Thyroid gland (tissue), 4 donors: Measurements from ENCODE around the gene IFNA10. TPM values are rescaled to one million over a fixed set of nuclear protein-coding genes. Genes with fewer than 3 reads are reported as not detected.
"Not testable (repeated sequence)": the region's sequence is repeated elsewhere in the genome, so short reads cannot be mapped to it uniquely, and the experiment has no call there.

Source experiments
- DNase-seq, 2 donors: peaks; one replicate each; pipeline ENCODE4 v3.0.0-alpha.2; 2019
- H3K27ac ChIP-seq, 3 donors: fragments of 200-600 bp; sonication (generic); 1 replicate in 2 of 3; 2 replicates in 1 of 3; pipeline ENCODE4 v1.5.1; 2016 to 2019; ENCODE audit warnings: mild to moderate bottlenecking in 1 of 3, moderate library complexity in 1 of 3
- H3K27me3 ChIP-seq: fragments of 200-600 bp; sonication (generic); one replicate; pipeline ENCODE4 v1.5.1; 2019
- H3K36me3 ChIP-seq, 2 donors: fragments of 200-600 bp; sonication (generic); one replicate each; pipeline ENCODE4 v1.5.1; 2016 to 2019
- H3K4me1 ChIP-seq, 2 donors: fragments of 200-600 bp; sonication (generic); one replicate each; pipeline ENCODE4 v1.5.1; 2017 to 2019
- H3K4me3 ChIP-seq, 3 donors: fragments of 200-600 bp; sonication (generic); replicated peaks in 1 of 3; 1 replicate in 2 of 3; 2 replicates in 1 of 3; pipeline ENCODE4 v1.5.1; 2016; ENCODE audit warnings: mild to moderate bottlenecking in 1 of 3
- H3K9me3 ChIP-seq: fragments of 200-600 bp; sonication (generic); one replicate; pipeline ENCODE4 v1.5.1; 2017
- CTCF ChIP-seq, 6 experiments: fragments of 200-600 bp in 3 of 6; fragments of 450-650 bp in 3 of 6; sonication (generic) in 3 of 6; IDR thresholded peaks; one replicate each; pipeline ENCODE4 v1.5.1; 2016 to 2019; ENCODE audit warnings: antibody characterized with exemption in 6 of 6, mild to moderate bottlenecking in 2 of 6, inconsistent platforms in 1 of 6, moderate library complexity in 1 of 6
- POLR2A ChIP-seq, 2 donors: fragments of 450-650 bp; IDR thresholded peaks; one replicate each; pipeline ENCODE4 v1.6.1; 2017; ENCODE audit warnings: antibody characterized with exemption in 2 of 2, mild to moderate bottlenecking in 2 of 2, moderate library complexity in 1 of 2
- WGBS, 2 donors: methylation state at CpG; one replicate each; pipeline ENCODE4 v1.1.5; 2017; 5-methylcytosine and 5-hydroxymethylcytosine counted together
- intact Hi-C: fragments of 100-400 bp; cut with DNase I; formaldehyde crosslinking; loops from one replicate; pipeline ENCODE4 v1.15.1; 2023
- total RNA-seq, 4 donors: library from RNA; depleted of rRNA; stranded (reverse); fragments of >200 nt; gene quantifications; one replicate each; pipeline ENCODE4 v1.2.3, GENCODE V29; 2016

The IFNA10 gene
- total RNA-seq, 4 donors from 2014 or later = not detected

- H3K4me1 ChIP-seq = no peaks in the 10 kb centered on the region
- no peak overlapping the region for H3K4me3 ChIP-seq
- no peaks in the 10 kb centered on the region for H3K27me3 ChIP-seq
- no peaks in the 10 kb centered on the region for H3K9me3 ChIP-seq
- no peak overlapping the region for H3K27ac ChIP-seq
- intact Hi-C loops = no loop called here
- WGBS, 2 donors = 93 to 95% methylated on average over 6 of the region's 7 CpGs
- no peaks in the 10 kb centered on the region for H3K36me3 ChIP-seq
- no peak for TF ChIP-seq POLR2A (IDR thresholded peaks at IDR 0.05)
- no peak for TF ChIP-seq CTCF (IDR thresholded peaks at IDR 0.05)
- DNase-seq = no peak
These were observed 3.4 kb upstream of the IFNA10 start for GRCh38 chr9:21210311-21210710.

GRCh38 chr9:21205204-21205603, 1.7 kb downstream of the IFNA10 start:
- intact Hi-C loops = no loop called here

GRCh38 chr9:21202105-21202504, 4.8 kb downstream of the IFNA10 start, which contains the start of gene IFNA7:
Gene IFNA7 (minus strand): TSS chr9:21202205. CDS start chr9:21202165, 40 bp downstream.
- H3K9me3 ChIP-seq, H3K4me1 ChIP-seq, intact Hi-C loops, H3K27ac ChIP-seq, H3K27me3 ChIP-seq, H3K36me3 ChIP-seq, DNase-seq, H3K4me3 ChIP-seq: not testable (repeated sequence)
- WGBS, 2 donors = 77 to 80% methylated on average over 4 of the region's 4 CpGs

More at GRCh38 chr9:21205204-21205603, 1.7 kb downstream of the IFNA10 start:
- no peak for DNase-seq
- Histone ChIP-seq H3K36me3 (no peaks in the 10 kb centered on the region), H3K9me3 (no peaks in the 10 kb centered on the region), H3K27ac (no peak overlapping the region), H3K4me1 (no peaks in the 10 kb centered on the region), H3K4me3 (no peak overlapping the region), H3K27me3 (no peaks in the 10 kb centered on the region)
- TF ChIP-seq POLR2A (IDR thresholded peaks at IDR 0.05) (no peak), CTCF (IDR thresholded peaks at IDR 0.05) (no peak)

- H3K9me3 ChIP-seq, H3K36me3 ChIP-seq, H3K4me3 ChIP-seq, H3K27ac ChIP-seq, intact Hi-C loops, H3K27me3 ChIP-seq, H3K4me1 ChIP-seq: not testable (repeated sequence)
- DNase-seq = peak in 1 of 2 donors; percentile 18
- peak in 3 of 6 experiments; percentile 43 to 57 (median 46) for TF ChIP-seq CTCF (IDR thresholded peaks at IDR 0.05)
- 43 to 51% methylated on average over 6 of the region's 6 CpGs for WGBS, 2 donors
These were observed 11.8 kb downstream of the IFNA10 start for GRCh38 chr9:21194867-21195776.

- H3K36me3 ChIP-seq, H3K27ac ChIP-seq, H3K4me1 ChIP-seq, intact Hi-C loops, H3K27me3 ChIP-seq, H3K9me3 ChIP-seq, H3K4me3 ChIP-seq, DNase-seq: not testable (repeated sequence)
- 94 to 95% methylated on average over 3 of the region's 3 CpGs for WGBS, 2 donors
These were observed 19.5 kb downstream of the IFNA10 start, which contains the start of gene IFNA4 for GRCh38 chr9:21187487-21187886. Gene IFNA4 (minus strand): TSS chr9:21187587. CDS start chr9:21187531, 56 bp downstream.
